HUES64 (cell line): ENCODE results near the gene CEP112.

Experiments
- H3K27ac ChIP-seq: 2 replicates; pipeline ENCODE4 v1.7.0; 2013; ENCODE audit warnings: low read depth, low read length, inconsistent platforms
- H3K27me3 ChIP-seq: 2 replicates; pipeline ENCODE4 v1.6.1; 2013; ENCODE audit warnings: mild to moderate bottlenecking, low read length; ENCODE audit not compliant: insufficient read depth
- H3K36me3 ChIP-seq: 2 replicates; pipeline ENCODE4 v1.6.1; 2013; ENCODE audit warnings: mild to moderate bottlenecking, low read length; ENCODE audit not compliant: insufficient read depth
- H3K4me1 ChIP-seq: 2 replicates; pipeline ENCODE4 v1.6.1; 2013; ENCODE audit warnings: mild to moderate bottlenecking, low read length, moderate library complexity; ENCODE audit not compliant: insufficient read depth
- H3K4me3 ChIP-seq: 2 replicates; pipeline ENCODE4 v1.5.1; 2013; ENCODE audit warnings: mild to moderate bottlenecking, low read length, moderate library complexity
- H3K9ac ChIP-seq: 2 replicates; pipeline ENCODE4 v1.6.1; 2013; ENCODE audit warnings: mild to moderate bottlenecking, low read depth, low read length
- H3K9me3 ChIP-seq: 2 replicates; pipeline ENCODE4 v1.6.1; 2013; ENCODE audit warnings: low read depth, low read length; ENCODE audit not compliant: insufficient read depth
- WGBS: fragments of 150-250, 120-280 bp; methylation state at CpG from one replicate; pipeline ENCODE4 v1.1.7; 2013; ENCODE audit warnings: missing lambda C conversion rate; 5-methylcytosine and 5-hydroxymethylcytosine counted together

Gene CEP112

DNA sequence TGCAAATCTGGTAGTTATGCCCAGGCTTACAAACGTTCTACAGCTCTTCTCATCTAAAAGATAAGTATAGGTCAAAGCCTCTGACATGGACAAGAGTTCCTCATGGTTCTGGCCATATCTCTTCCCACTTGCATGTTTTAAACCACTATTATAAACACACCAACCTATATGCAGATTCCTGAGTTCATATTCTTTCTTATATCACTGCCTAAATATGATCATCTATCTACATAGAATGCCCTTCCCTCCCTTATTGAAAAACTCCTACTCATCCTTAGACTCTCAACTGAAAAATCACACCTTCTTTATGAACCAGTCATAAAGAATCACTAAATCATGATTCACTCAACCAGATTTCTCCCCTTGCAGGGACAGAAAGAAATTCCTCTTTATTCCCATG, 128.2 kb downstream of the CEP112 start:
- H3K9ac ChIP-seq = no peak overlapping the region
- H3K27ac ChIP-seq = no peak overlapping the region
- H3K36me3 ChIP-seq = no peaks in the 10 kb centered on the region
- H3K4me1 ChIP-seq = no peaks in the 10 kb centered on the region
- 80% methylated on average over 1 of the region's 1 CpG for WGBS
- H3K9me3 ChIP-seq = no peaks in the 10 kb centered on the region
- no peaks in the 10 kb centered on the region for H3K27me3 ChIP-seq
- H3K4me3 ChIP-seq = no peak overlapping the region

DNA sequence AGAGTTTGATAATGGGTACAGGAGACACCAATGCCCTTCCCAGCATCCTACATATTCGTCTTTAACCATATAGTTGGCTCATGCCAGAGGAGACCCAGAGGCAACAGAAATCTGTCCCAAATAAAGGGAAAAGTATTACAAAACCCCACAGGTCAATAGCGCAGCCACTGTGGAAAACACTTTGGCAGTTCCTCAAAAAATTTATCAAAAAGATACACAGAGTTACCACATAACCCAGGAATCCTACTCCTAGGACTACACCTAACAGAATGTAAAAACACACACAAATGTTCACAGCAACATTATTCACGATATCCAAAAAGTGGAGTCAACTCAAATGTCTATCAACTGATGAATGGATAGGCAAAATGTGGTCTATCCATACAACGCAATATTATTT, 135.8 kb downstream of the CEP112 start:
- Histone ChIP-seq H3K4me1 (no peaks in the 10 kb centered on the region), H3K36me3 (no peaks in the 10 kb centered on the region), H3K27me3 (no peaks in the 10 kb centered on the region), H3K27ac (no peak overlapping the region), H3K4me3 (no peak overlapping the region), H3K9ac (no peak overlapping the region), H3K9me3 (no peaks in the 10 kb centered on the region)
- 91% methylated on average over 4 of the region's 4 CpGs for WGBS

DNA sequence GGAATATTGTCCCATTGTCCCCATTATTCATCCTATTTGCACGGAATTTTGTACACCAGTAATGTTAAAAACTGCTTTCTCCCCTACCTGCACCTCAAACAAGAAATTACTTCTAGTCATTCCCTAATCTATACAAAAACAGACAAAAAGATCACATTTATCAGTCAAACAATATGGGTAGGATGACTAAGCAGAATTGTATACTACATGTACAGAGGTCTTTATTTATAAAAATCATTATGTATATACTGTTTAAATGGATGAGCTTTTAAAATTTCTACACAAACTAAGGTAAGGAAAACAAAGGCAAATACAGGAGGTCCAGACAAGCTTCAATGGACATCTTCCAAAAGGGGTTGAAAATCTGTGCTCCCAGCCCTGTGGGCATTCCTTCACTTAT, 137.7 kb downstream of the CEP112 start:
- Histone ChIP-seq H3K4me3 (no peak overlapping the region), H3K27me3 (no peaks in the 10 kb centered on the region), H3K27ac (no peak overlapping the region), H3K36me3 (no peaks in the 10 kb centered on the region), H3K9ac (no peak overlapping the region), H3K4me1 (no peaks in the 10 kb centered on the region), H3K9me3 (0 out of 2 replicates have a peak, but pooled peaks cover 2% of the 10 kb centered on the region)
- 97% methylated on average over 1 of the region's 1 CpG for WGBS

DNA sequence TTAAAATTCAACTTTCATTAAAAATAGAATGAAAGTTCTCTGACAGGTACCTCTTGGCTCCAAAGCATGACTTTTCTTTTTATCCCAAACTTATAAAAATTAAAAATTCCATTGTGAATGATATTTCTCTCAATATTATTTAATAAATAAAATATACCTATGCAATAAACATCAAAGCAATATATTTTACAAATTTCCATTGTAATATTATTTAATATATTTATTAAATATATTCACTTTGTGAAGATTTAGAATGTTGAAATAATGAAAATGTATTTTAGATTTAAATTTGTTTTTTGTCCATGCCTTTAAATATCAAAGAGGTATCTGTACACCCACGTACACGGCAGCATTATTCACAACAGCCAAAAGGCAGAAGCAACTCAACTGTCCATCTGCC, 147.8 kb downstream of the CEP112 start:
- H3K27ac ChIP-seq = no peak overlapping the region
- no peaks in the 10 kb centered on the region for H3K4me1 ChIP-seq
- H3K9ac ChIP-seq = no peak overlapping the region
- no peaks in the 10 kb centered on the region for H3K36me3 ChIP-seq
- no peak overlapping the region for H3K4me3 ChIP-seq
- H3K27me3 ChIP-seq = no peaks in the 10 kb centered on the region
- H3K9me3 ChIP-seq = no peaks in the 10 kb centered on the region
- no CpG with 5 or more reads among the region's 2 CpGs for WGBS

DNA sequence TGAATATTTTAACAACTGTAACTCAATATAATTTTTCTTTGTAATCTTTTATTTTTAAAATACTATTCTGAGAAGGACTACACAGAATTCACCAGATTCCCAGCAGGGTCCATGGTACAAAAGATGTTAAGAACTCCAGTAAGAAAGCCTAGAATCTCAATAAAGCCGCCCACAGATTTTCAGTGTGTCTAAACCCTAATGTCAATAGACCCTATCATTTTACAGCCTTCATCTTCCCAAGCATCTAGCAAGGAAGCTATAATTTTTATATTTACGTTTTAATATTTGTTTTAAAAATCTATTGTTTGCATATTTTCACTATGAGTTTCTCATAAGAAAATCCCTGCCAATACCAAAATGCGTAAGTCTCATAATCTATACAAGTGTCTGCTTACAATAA, 148.5 kb downstream of the CEP112 start:
- H3K9ac ChIP-seq = no peak overlapping the region
- 95% methylated on average over 2 of the region's 3 CpGs for WGBS
- H3K36me3 ChIP-seq = no peaks in the 10 kb centered on the region
- no peaks in the 10 kb centered on the region for H3K4me1 ChIP-seq
- H3K27me3 ChIP-seq = no peaks in the 10 kb centered on the region
- H3K27ac ChIP-seq = no peak overlapping the region
- H3K9me3 ChIP-seq = no peaks in the 10 kb centered on the region
- H3K4me3 ChIP-seq = no peak overlapping the region

DNA sequence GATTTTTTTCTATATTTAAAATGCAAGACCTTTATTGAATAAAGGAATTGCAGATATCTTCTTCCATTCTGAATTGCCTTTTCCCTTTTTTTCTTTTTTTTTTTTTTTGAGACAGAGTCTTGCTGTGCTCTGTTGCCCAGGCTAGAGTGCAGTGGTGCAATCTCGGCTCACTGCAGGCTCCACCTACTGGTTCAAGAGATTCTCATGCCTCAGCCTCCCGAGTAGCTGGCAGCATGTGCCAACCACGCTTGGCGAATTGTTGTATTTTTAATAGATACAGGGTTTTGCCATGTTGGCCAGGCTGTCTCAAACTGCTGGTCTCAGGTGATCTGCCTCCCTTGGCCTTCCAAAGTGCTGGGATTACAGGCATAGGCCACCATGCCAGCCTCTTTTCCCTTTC, 151.5 kb downstream of the CEP112 start:
- no peaks in the 10 kb centered on the region for H3K27me3 ChIP-seq
- WGBS = 73% methylated on average over 4 of the region's 4 CpGs
- H3K27ac ChIP-seq = no peak overlapping the region
- no peaks in the 10 kb centered on the region for H3K9me3 ChIP-seq
- no peak overlapping the region for H3K9ac ChIP-seq
- H3K4me3 ChIP-seq = no peak overlapping the region
- no peaks in the 10 kb centered on the region for H3K36me3 ChIP-seq
- no peaks in the 10 kb centered on the region for H3K4me1 ChIP-seq

DNA sequence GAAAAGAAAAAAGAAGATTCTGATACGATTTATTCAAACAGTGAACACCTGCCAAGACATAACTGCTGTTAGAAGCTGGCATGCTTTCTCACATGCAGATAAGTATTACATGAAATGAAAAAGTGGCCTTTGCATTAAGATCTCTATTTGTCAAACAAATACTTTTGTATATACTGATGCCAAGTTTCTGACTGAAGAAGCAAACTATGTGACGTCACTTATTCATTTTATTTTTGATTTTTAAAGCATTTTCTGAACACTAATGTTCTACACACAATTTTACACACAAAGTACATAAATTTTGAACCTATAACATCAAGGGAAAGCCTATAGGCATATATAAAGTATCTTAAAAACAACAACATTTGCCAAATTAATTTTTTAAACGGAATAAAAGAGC, 153.8 kb downstream of the CEP112 start:
- WGBS = 67% methylated on average over 3 of the region's 3 CpGs
- H3K4me3 ChIP-seq = no peak overlapping the region
- no peaks in the 10 kb centered on the region for H3K27me3 ChIP-seq
- no peaks in the 10 kb centered on the region for H3K4me1 ChIP-seq
- no peak overlapping the region for H3K27ac ChIP-seq
- no peak overlapping the region for H3K9ac ChIP-seq
- no peaks in the 10 kb centered on the region for H3K36me3 ChIP-seq
- no peaks in the 10 kb centered on the region for H3K9me3 ChIP-seq

DNA sequence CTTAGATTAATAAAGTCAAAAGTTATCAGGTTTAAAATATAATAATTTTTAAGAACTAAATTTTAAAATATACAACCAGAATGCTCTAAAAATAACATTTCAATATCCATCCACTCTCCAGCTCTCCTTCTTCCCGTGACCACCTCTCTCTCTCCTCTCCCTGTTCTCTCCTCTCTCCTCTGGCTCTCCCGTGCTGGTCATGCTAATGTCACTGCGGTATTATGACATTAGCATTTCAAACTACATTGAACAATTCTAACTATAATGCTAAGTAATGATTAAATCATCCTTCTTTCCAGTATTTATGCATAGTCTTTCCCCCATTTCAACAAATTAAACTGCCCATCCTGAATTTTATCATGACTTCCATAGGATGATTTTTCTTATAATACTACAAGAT, 154.7 kb downstream of the CEP112 start:
- H3K36me3 ChIP-seq = no peaks in the 10 kb centered on the region
- 57% methylated on average over 3 of the region's 3 CpGs for WGBS
- H3K9ac ChIP-seq = no peak overlapping the region
- H3K27ac ChIP-seq = no peak overlapping the region
- H3K9me3 ChIP-seq = no peaks in the 10 kb centered on the region
- H3K27me3 ChIP-seq = no peaks in the 10 kb centered on the region
- H3K4me3 ChIP-seq = no peak overlapping the region
- H3K4me1 ChIP-seq = no peaks in the 10 kb centered on the region

DNA sequence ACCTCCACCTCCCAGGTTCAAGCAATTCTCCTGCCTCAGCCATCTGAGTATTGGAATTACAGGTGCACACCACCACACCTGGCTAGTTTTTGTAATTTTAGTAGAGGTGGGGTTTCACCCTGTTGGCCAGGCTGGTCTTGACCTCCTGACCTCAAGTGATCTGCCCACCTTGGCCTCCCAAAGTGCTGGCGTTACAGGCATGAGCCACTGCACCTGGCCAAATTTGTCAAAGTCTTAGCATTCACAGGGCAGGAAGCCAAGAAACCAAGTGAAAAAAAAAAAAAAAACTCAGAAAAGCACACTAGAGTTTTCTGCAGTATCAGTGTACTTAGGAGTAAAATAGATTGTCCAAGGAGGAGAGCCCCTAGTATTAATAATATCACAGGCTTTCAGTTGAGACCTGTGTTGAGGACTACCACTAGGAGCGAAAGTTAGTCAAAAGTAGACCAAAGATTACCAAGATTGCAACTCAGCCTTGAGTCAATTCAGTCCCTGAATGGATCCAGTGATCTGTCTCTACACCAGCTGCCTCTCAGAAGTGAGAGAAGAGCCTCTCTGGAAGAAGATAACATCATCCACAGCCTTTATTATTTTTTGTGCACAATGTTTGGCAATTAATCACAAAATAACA, 159.7 kb downstream of the CEP112 start:
- H3K36me3 ChIP-seq = no peaks in the 10 kb centered on the region
- H3K4me1 ChIP-seq = no peaks in the 10 kb centered on the region
- no peak overlapping the region for H3K27ac ChIP-seq
- 95% methylated on average over 2 of the region's 2 CpGs for WGBS
- H3K4me3 ChIP-seq = no peak overlapping the region
- no peak overlapping the region for H3K9ac ChIP-seq
- no peaks in the 10 kb centered on the region for H3K9me3 ChIP-seq
- H3K27me3 ChIP-seq = no peaks in the 10 kb centered on the region

DNA sequence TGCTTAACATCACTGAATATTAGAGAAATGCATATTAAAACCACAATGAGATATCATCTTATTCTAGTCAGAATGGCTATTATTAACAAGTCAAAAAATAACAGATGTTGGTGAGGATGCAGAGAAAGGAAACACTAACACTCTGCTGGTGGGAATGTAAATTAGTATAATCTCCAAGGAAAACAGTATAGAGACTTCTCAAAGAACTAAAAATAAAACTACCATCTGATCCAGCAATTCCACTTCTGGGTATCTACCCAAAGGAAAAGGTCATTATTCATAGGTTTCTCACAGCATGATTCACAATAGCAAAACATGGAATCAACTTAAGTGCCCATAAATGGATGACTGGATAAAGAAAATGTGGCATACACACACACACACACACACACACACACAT, 166.4 kb downstream of the CEP112 start:
- no peak overlapping the region for H3K9ac ChIP-seq
- peaks cover 2% of the 10 kb centered on the region; the same call in 1 of the 2 replicates for H3K36me3 ChIP-seq
- no peaks in the 10 kb centered on the region for H3K27me3 ChIP-seq
- no peak overlapping the region for H3K27ac ChIP-seq
- no peak overlapping the region for H3K4me3 ChIP-seq
- no peaks in the 10 kb centered on the region for H3K4me1 ChIP-seq
- H3K9me3 ChIP-seq = peaks cover 22% of the 10 kb centered on the region

DNA sequence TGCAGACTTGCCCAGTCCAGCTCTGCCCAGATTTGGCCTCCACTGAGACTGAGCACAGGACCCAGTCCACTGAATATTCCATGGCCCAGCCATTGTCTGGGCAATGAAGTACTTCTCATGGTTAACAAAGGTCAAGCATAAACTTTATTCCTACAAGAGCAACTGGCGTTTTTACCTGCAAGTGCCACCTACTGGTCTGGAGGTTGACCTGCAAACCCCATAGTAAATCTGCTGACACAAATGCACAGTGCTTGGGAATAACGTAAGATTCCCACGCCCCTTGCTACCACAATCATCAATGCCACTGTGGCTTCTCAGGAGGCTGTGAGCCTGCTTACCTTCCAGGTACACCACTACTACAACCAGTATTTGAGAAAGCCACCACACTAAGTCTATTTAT, 170.2 kb downstream of the CEP112 start:
- peaks cover 22% of the 10 kb centered on the region for H3K9me3 ChIP-seq
- H3K27me3 ChIP-seq = no peaks in the 10 kb centered on the region
- no peak overlapping the region for H3K4me3 ChIP-seq
- no peak overlapping the region for H3K27ac ChIP-seq
- H3K9ac ChIP-seq = no peak overlapping the region
- WGBS = 57% methylated on average over 3 of the region's 3 CpGs
- peaks cover 2% of the 10 kb centered on the region; the same call in 1 of the 2 replicates for H3K36me3 ChIP-seq
- no peaks in the 10 kb centered on the region for H3K4me1 ChIP-seq

DNA sequence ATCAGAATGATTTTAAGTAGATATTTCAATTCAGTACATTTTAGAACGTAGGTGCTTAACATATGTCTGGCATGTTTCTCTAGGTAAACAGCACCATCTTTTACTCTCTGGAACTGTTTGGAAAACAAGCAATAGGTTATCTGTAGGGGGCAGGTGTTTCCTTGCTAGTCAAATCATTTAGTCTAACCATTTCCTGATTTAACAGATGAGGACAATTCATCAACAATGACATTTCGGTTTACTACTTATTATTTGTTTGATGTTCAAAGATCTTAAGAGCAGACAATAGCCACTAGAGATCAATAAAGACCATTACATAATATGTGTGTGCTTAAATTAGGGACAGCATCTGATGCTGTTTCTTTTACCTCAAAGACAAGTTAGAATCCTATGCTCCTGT, 173.1 kb downstream of the CEP112 start:
- H3K4me3 ChIP-seq = no peak overlapping the region
- H3K36me3 ChIP-seq = 0 out of 2 replicates have a peak, but pooled peaks cover under 1% of the 10 kb centered on the region
- peaks cover 9% of the 10 kb centered on the region; the same call in 1 of the 2 replicates for H3K9me3 ChIP-seq
- no peaks in the 10 kb centered on the region for H3K4me1 ChIP-seq
- H3K27ac ChIP-seq = no peak overlapping the region
- 78% methylated on average over 1 of the region's 2 CpGs for WGBS
- H3K27me3 ChIP-seq = no peaks in the 10 kb centered on the region
- H3K9ac ChIP-seq = no peak overlapping the region
